Activated B cell treated with CpG ODN at 0.5 μM for 24 hours (primary cell): ENCODE data around the gene THUMPD3. TPM values are rescaled to one million over a fixed set of nuclear protein-coding genes. Genes with fewer than 3 reads are reported as not detected.

Experiments
- ATAC-seq: fragments of 200-7000 bp; cut with Tn5 transposase; one replicate; pipeline ENCODE4 v1.10.0; 2021; ENCODE audit warnings: low read depth, mild to moderate bottlenecking, moderate library complexity
- CTCF ChIA-PET: fragments of 350-600 bp; sonication (Branson Sonifier 250); formaldehyde crosslinking; loops from one replicate; lab custom pipeline; 2021; ENCODE audit warnings: antibody characterized with exemption; lab: Charles Lee
- POLR2A ChIA-PET: fragments of 350-600 bp; sonication (Branson Sonifier 250); formaldehyde crosslinking; loops from one replicate; lab custom pipeline; 2021; ENCODE audit warnings: antibody characterized with exemption; lab: Charles Lee
- DNase-seq: peaks from one replicate; pipeline ENCODE4 v3.0.0; 2022
- H3K27ac Mint-ChIP-seq: one replicate; pipeline ENCODE4 v1.8.0; 2020; ENCODE audit warnings: mixed read lengths
- H3K27me3 Mint-ChIP-seq: one replicate; pipeline ENCODE4 v1.8.0; 2021; ENCODE audit warnings: mixed read lengths
- H3K36me3 Mint-ChIP-seq: one replicate; pipeline ENCODE4 v1.8.0; 2021; ENCODE audit warnings: low read depth, mixed read lengths
- H3K4me1 Mint-ChIP-seq: one replicate; pipeline ENCODE4 v1.8.0; 2021; ENCODE audit warnings: mixed read lengths
- H3K4me3 Mint-ChIP-seq: one replicate; pipeline ENCODE4 v1.8.0; 2020; ENCODE audit warnings: mild to moderate bottlenecking, mixed read lengths
- H3K9me3 Mint-ChIP-seq: one replicate; pipeline ENCODE4 v1.8.0; 2020; ENCODE audit warnings: mixed read lengths
- intact Hi-C: fragments of 100-400 bp; cut with micrococcal nuclease; formaldehyde crosslinking; loops from one replicate; pipeline ENCODE4 v1.15.1; 2024
- total RNA-seq: library from RNA; stranded (reverse); gene quantifications from 2 replicates; pipeline ENCODE4 v1.2.3, GENCODE V29; 2022
- TF ChIP-seq, protein P1 (sequence below): fragments of 200-600 bp; IDR thresholded peaks from one replicate; pipeline ENCODE4 v1.8.0; 2022; ENCODE audit warnings: antibody characterized with exemption, mild to moderate bottlenecking

THUMPD3 gene
- total RNA-seq, 1 donor from 2014 or later: 42.0 TPM

- Mint-ChIP-seq H3K36me3 (no peaks in the 10 kb centered on the region), H3K4me1 (no peaks in the 10 kb centered on the region), H3K4me3 (no peak overlapping the region), H3K9me3 (no peaks in the 10 kb centered on the region), H3K27ac (no peak overlapping the region), H3K27me3 (no peaks in the 10 kb centered on the region)
- ChIA-PET POLR2A (no interaction called here), CTCF (interaction anchor here (1.7 kb wide), 1 partner anchor 13 kb away, joined by 4 read pairs; no protein-coding TSS in a partner anchor)
- intact Hi-C loops: no loop called here
- DNase-seq (no peak), ATAC-seq (no peak)
- TF ChIP-seq, protein P1, sequence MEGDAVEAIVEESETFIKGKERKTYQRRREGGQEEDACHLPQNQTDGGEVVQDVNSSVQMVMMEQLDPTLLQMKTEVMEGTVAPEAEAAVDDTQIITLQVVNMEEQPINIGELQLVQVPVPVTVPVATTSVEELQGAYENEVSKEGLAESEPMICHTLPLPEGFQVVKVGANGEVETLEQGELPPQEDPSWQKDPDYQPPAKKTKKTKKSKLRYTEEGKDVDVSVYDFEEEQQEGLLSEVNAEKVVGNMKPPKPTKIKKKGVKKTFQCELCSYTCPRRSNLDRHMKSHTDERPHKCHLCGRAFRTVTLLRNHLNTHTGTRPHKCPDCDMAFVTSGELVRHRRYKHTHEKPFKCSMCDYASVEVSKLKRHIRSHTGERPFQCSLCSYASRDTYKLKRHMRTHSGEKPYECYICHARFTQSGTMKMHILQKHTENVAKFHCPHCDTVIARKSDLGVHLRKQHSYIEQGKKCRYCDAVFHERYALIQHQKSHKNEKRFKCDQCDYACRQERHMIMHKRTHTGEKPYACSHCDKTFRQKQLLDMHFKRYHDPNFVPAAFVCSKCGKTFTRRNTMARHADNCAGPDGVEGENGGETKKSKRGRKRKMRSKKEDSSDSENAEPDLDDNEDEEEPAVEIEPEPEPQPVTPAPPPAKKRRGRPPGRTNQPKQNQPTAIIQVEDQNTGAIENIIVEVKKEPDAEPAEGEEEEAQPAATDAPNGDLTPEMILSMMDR: no peak
Observed at GRCh38 chr3:9339761-9340471, 22.9 kb upstream of the THUMPD3 start.

DNA sequence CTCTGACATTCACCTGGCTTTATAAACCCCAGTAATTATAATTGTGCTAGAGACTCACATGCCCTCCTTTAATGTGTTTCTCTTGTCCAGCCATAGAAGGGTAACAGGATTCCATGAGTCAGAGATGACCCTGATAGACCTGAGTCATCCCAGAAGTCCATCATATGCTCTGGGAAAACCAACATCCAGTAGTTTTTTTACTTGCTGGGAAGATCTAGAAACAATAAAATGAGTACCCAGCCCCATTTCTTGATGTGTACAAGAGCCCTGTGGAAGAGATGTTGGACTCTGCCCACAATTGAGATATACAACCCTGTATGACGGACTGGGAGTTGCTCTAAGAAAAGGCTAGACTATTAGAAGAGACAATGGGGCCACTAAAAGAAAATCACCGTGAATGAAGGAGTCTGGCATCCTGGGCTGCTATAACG lies 22.4 kb upstream of the THUMPD3 start:
- Mint-ChIP-seq H3K9me3 (no peaks in the 10 kb centered on the region), H3K27me3 (no peaks in the 10 kb centered on the region), H3K4me1 (no peaks in the 10 kb centered on the region), H3K4me3 (no peak overlapping the region), H3K36me3 (no peaks in the 10 kb centered on the region), H3K27ac (no peak overlapping the region)
- TF ChIP-seq, protein P1: no peak
- ChIA-PET CTCF (interaction anchor here (1.7 kb wide), 1 partner anchor 13 kb away, joined by 4 read pairs; no protein-coding TSS in a partner anchor), POLR2A (no interaction called here)
- DNase-seq (no peak), ATAC-seq (no peak)
- intact Hi-C loops: no loop called here

- intact Hi-C loops: no loop called here
- CTCF ChIA-PET: interaction anchor here (1.4 kb wide), 1 partner anchor 11 kb away, joined by 4 read pairs; no protein-coding TSS in a partner anchor
- DNase-seq: no peak
Observed at GRCh38 chr3:9342696-9343095, 20.2 kb upstream of the THUMPD3 start.

GRCh38 chr3:9343115-9343514 lies 19.7 kb upstream of the THUMPD3 start:
- no peak for DNase-seq
- Mint-ChIP-seq H3K4me1 (peaks cover 4% of the 10 kb centered on the region), H3K27ac (no peak overlapping the region), H3K36me3 (no peaks in the 10 kb centered on the region), H3K27me3 (no peaks in the 10 kb centered on the region), H3K4me3 (no peak overlapping the region), H3K9me3 (no peaks in the 10 kb centered on the region)
- ChIA-PET CTCF (interaction anchor here (1.4 kb wide), 1 partner anchor 10 kb away, joined by 4 read pairs; no protein-coding TSS in a partner anchor), POLR2A (interaction anchor here (0.5 kb wide), 1 partner anchor 46 kb away, joined by 4 read pairs; no protein-coding TSS in a partner anchor)
- ATAC-seq: no peak
- TF ChIP-seq, protein P1: no peak
- intact Hi-C loops: no loop called here

More at GRCh38 chr3:9342696-9343095, 20.2 kb upstream of the THUMPD3 start:
- no peaks in the 10 kb centered on the region for H3K9me3 Mint-ChIP-seq
- POLR2A ChIA-PET: interaction anchor here (0.5 kb wide), 1 partner anchor 46 kb away, joined by 4 read pairs; no protein-coding TSS in a partner anchor
- no peaks in the 10 kb centered on the region for H3K36me3 Mint-ChIP-seq
- peaks cover 4% of the 10 kb centered on the region for H3K4me1 Mint-ChIP-seq
- no peak for ATAC-seq
- TF ChIP-seq, protein P1: no peak
- H3K4me3 Mint-ChIP-seq: no peak overlapping the region
- no peak overlapping the region for H3K27ac Mint-ChIP-seq
- H3K27me3 Mint-ChIP-seq: no peaks in the 10 kb centered on the region

DNA sequence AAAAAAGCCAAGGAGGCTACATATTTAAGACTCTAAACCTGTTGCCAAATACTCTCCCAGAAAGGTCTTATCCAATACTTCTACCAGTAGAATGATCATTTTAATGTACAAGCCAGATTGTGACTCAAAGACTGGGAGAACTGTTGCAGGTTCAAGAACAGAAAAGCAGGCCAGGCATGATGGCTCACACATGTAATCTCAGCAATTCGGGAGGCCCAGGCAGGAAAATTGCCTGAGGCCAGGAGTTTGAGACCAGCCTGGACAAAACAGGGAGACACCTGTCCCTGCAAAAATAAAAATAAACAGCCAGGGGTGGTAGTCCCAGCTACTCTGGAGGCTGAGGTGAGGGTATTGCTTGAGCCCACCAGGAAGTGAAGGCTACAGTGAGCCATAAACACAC lies 17.8 kb upstream of the THUMPD3 start:
- TF ChIP-seq, protein P1: no peak
- no peak for DNase-seq
- ATAC-seq: no peak
- Mint-ChIP-seq H3K27me3 (no peaks in the 10 kb centered on the region), H3K9me3 (no peaks in the 10 kb centered on the region), H3K36me3 (no peaks in the 10 kb centered on the region), H3K4me3 (no peak overlapping the region), H3K27ac (no peak overlapping the region), H3K4me1 (peaks cover 4% of the 10 kb centered on the region)
- intact Hi-C loops: no loop called here
- ChIA-PET CTCF (no interaction called here), POLR2A (no interaction called here)
